GM06990 (cell line): ENCODE data around the gene ZNF148.

ENCODE experiments used
- DNase-seq: peaks from one replicate; pipeline ENCODE4 v3.0.0-alpha.2; 2011; ENCODE audit not compliant: insufficient read length; ENCODE audit errors: extremely low read depth
- H3K27me3 ChIP-seq: replicated peaks from 2 replicates; pipeline ENCODE4 v1.6.0; 2011; ENCODE audit warnings: low read length; ENCODE audit not compliant: control insufficient read depth, insufficient read depth
- H3K36me3 ChIP-seq: 2 replicates; pipeline ENCODE4 v1.5.1; 2011; ENCODE audit warnings: low read length; ENCODE audit not compliant: control insufficient read depth, insufficient read depth
- H3K4me3 ChIP-seq: replicated peaks from 2 replicates; pipeline ENCODE4 v1.5.1; 2011; ENCODE audit warnings: low read depth, mild to moderate bottlenecking, control low read depth, low read length
- CTCF ChIP-seq: IDR thresholded peaks from 2 replicates; pipeline ENCODE4 v1.5.1; 2011; ENCODE audit warnings: low read length, control low read depth, mild to moderate bottlenecking, inconsistent platforms; ENCODE audit not compliant: insufficient read depth, poor library complexity, severe bottlenecking

The ZNF148 gene

GRCh38 chr3:125325746-125326145 is 49.4 kb downstream of the ZNF148 start:
- no peaks in the 10 kb centered on the region for H3K27me3 ChIP-seq
- DNase-seq = no peak
- no peak for TF ChIP-seq CTCF
- H3K4me3 ChIP-seq = no peak overlapping the region
- H3K36me3 ChIP-seq = no peaks in the 10 kb centered on the region

- no peak for TF ChIP-seq CTCF
- no peak for DNase-seq
- no peak overlapping the region for H3K4me3 ChIP-seq
- H3K27me3 ChIP-seq = no peaks in the 10 kb centered on the region
- peaks cover 2% of the 10 kb centered on the region; the same call in 1 of the 2 replicates for H3K36me3 ChIP-seq
Measured at GRCh38 chr3:125324341-125324740, 50.8 kb downstream of the ZNF148 start.

- no peak for TF ChIP-seq CTCF
- no peaks in the 10 kb centered on the region for H3K27me3 ChIP-seq
- no peak overlapping the region for H3K4me3 ChIP-seq
- DNase-seq = no peak
- peaks cover 2% of the 10 kb centered on the region; the same call in 1 of the 2 replicates for H3K36me3 ChIP-seq
Measured at GRCh38 chr3:125322917-125323316, 52.2 kb downstream of the ZNF148 start.

- Histone ChIP-seq H3K36me3 (peaks cover 2% of the 10 kb centered on the region; the same call in 1 of the 2 replicates), H3K27me3 (no peaks in the 10 kb centered on the region), H3K4me3 (no peak overlapping the region)
- TF ChIP-seq CTCF = no peak
- no peak for DNase-seq
Measured at GRCh38 chr3:125322166-125322565, 53.0 kb downstream of the ZNF148 start.

- Histone ChIP-seq H3K36me3 (peaks cover 2% of the 10 kb centered on the region; the same call in 1 of the 2 replicates), H3K27me3 (no peaks in the 10 kb centered on the region), H3K4me3 (no peak overlapping the region)
- TF ChIP-seq CTCF = no peak
- DNase-seq = no peak
Measured at GRCh38 chr3:125319765-125320164, 55.4 kb downstream of the ZNF148 start.

- peaks cover 2% of the 10 kb centered on the region; the same call in 1 of the 2 replicates for H3K36me3 ChIP-seq
- TF ChIP-seq CTCF = no peak
Measured at GRCh38 chr3:125318871-125319270, 56.3 kb downstream of the ZNF148 start.

More at GRCh38 chr3:125318871-125319270, 56.3 kb downstream of the ZNF148 start:
- no peaks in the 10 kb centered on the region for H3K27me3 ChIP-seq
- no peak for DNase-seq
- H3K4me3 ChIP-seq = no peak overlapping the region
